D721Med (cell line): ENCODE results near the gene IGFBP3.

ENCODE experiments used
- DNase-seq: peaks from one replicate; pipeline ENCODE4 v3.0.0; 2011; ENCODE audit warnings: low spot score; ENCODE audit not compliant: insufficient read length
- FAIRE-seq: peaks from 2 replicates; lab custom pipeline; 2011; peaks lifted over from hg19 to GRCh38; lab: Jason Lieb, UNC
- CTCF ChIP-seq: IDR thresholded peaks from 2 replicates; pipeline ENCODE4 v1.5.1; 2012; ENCODE audit warnings: mild to moderate bottlenecking, control low read depth; ENCODE audit not compliant: insufficient read depth; ENCODE audit errors: missing control alignments

The IGFBP3 gene

GRCh38 chr7:45893374-45893995, 27.6 kb downstream of the IGFBP3 start:
- TF ChIP-seq CTCF: no peak
- FAIRE-seq (no peak), DNase-seq (no peak)

- no peak for DNase-seq
- FAIRE-seq: no peak
- TF ChIP-seq CTCF: no peak
These were observed 28.6 kb downstream of the IGFBP3 start for GRCh38 chr7:45892407-45893035.

GRCh38 chr7:45891462-45892402, 29.3 kb downstream of the IGFBP3 start:
- TF ChIP-seq CTCF: no peak
- FAIRE-seq (no peak), DNase-seq (no peak)

- peak; percentile 56 for TF ChIP-seq CTCF
- DNase-seq: no peak
- FAIRE-seq: no peak
These were observed 30.1 kb downstream of the IGFBP3 start for GRCh38 chr7:45890902-45891461.

GRCh38 chr7:45890125-45890901, 30.8 kb downstream of the IGFBP3 start:
- FAIRE-seq (no peak), DNase-seq (no peak)
- no peak for TF ChIP-seq CTCF

- TF ChIP-seq CTCF: no peak
- no peak for FAIRE-seq
- DNase-seq: no peak
These were observed 31.6 kb downstream of the IGFBP3 start for GRCh38 chr7:45889367-45890067.
